ENCODE measurements around the gene GNG7.

GRCh38 chr19:2735374-2735773, 32.9 kb upstream of the GNG7 start:
- TF ChIP-seq EZH2 (IDR thresholded peaks at IDR 0.05) (no peak), POLR2AphosphoS5 (IDR thresholded peaks at IDR 0.05; ENCODE audit: borderline replicate concordance, low read depth, low read length) (no peak)
